ENCODE measurements around the gene EIF2D.

The EIF2D gene

DNA sequence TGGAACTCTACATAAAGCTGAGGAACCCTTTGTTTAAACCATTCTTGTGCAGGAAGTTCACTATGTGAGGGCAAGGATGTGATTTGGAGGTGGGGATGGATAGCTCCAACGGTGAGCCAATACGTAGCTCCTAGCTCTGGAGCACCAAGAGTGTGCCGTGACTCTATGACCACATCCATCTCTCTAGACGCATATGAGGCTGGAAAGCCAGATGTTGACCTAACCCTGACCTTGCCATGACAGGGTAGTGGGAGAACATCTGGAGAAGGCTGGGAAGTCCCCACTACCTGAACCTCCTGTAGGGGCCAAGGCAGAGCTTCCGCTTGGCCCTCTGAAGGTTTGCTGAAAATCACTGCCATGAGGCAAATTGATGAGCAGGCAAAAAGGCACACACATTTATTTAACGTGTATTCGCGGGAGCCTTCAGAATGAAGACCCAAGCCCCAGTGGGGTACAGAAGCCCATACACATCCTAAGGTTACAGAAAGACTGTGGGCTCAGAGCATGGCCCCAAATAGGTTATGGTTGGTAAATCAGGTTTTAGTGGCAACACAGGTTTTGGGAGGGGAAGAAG is 43.4 kb downstream of the EIF2D start:
- no peak for DNase-seq

DNA sequence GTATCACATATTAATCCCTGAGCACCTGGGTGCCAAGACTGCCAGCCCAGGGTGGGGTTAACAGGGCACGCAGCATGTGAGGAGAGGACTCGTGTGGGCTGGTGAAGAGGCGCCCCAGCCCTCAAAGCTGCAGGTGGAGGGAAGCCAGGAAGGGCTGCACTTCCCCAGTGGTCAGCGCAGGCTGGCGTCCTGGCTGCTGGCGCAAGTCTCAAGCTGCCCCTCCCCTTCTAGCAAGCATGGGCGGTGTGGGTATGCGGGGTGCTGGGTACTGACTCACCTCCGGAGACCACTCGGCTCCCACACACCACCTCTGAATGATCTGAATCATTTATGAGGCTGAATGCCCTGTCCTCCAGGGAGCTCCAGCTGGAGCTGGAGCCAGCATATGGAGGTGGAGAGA is 44.0 kb downstream of the EIF2D start:
- DNase-seq, result no peak

DNA sequence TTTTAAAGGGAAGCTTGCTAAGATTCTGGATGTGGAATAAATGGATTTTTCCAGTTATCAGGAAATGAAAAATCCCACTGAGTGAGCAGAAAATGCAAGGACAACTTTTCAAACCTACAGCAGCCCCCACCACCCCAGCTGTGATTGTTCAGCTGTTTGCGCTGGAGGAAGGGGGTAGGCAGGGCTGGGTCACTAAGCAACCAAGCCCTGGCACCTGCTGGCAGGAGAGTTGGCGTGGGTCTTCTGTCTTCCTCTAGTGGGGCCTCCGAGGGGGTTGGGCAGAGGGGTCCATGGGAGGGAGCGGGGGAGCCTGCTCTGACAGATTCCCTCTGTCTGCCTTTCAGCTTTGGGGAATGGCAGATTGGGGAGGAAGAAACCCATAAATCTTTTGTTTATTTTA is 45.3 kb downstream of the EIF2D start:
- DNase-seq, result no peak

DNA sequence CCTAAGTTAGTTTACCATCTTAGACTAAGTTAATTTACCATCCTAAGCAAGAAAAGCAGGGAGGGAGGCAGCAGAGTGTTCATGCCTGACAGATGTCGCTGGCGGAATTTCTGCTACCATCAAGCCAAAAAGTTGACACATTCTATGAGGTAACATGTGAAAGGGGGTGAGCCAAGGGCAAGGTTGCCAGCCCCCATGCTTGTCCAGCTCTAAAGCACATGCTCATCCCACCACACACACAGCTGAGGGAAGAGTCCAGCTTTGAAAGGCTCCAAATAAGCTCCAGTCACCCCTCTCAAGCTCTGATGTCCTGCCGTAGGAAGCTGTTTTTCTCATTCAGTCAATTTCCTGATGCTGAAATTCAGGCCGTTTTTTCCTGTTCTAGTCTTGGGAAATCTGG is 46.3 kb downstream of the EIF2D start:
- no peak for DNase-seq

DNA sequence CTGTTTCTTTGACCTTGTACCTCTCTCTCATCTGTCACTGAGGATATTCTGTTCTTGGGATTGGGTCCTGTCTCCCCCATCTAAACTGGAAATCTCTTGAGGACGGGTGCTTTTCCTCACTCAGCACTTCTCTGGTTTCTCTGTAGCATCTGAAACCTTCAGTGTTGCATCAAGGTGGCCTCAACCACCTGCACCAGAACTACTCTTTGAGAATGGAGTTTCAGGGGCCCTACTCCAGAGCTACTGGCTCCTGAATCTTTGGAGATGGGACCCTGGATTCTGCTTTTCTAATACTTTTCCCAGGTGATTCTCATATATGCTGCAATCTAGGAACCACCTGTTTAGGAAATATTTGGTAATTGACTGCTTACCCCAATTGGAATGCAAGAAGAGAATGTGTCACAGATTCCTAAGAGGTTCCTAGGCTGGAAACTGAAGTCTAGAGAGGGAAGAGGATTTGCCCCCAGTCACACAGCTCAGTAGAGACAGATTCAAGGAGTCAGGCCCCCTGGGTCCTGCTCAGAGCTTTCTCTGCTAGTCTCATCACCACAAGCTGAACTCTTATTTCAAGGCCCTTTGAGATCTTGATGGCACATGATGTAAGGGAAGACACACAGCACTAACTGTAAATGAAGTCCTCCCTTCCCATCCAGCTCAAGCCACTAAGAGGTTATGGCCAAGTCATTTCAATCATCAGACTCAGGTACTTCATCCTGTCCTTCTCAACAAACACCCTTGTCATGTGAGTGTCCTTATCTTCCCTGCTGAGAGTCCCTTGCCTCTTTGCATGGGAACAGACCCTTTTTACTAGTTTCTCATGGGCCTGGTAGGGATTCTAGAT is 48.7 kb downstream of the EIF2D start:
- no peak for DNase-seq

DNA sequence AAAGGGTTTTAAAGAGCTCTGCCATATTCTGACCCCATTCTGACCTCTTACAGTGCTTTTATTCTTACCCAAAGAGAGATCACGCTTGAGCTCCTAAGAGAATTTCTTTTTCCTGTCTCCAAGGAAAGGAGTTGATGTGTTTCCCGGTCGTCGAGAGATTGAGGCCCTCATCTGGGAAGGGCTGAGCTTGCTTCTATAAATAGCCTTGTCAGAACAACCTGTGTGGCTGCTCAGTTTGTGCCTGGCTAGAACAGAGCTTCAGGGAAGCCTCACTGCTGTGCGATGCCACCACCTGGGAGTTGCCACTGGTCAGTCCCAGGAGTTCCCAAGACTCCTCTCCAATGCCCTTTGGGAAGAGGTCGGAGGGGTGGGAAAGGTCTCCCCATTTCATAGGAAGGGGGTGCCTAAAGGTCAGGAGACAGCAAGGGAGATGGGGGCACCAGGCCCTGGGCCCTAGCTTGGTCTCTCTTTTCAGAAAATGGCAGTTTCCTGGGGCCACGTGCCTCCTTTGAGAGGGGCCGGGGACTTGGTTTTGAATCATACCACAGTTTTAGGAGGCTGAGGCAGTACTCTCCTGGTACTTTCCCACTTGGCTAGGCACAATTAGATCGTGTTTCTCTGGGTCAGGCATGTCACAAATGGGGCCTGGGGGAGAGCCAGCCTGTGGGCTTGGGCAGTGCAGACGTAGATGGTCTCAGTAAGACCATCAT is 52.1 kb downstream of the EIF2D start:
- DNase-seq, result no peak

DNA sequence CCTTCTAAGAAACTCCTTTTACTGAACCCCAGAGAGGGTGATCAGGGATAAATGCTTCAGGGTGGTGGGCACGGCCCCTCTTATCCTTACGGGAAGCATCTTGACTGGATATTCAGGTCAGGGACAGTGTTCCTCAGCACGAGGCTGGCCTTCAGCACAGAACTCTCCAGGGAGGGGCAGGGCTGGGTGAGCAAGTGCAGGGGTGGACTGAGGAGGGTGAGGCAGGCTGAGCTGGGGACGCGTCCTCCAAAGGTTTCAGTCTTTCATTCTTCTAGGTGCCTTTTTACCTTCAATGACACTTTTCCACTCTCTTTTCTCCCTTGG is 52.6 kb downstream of the EIF2D start:
- DNase-seq, result no peak

DNA sequence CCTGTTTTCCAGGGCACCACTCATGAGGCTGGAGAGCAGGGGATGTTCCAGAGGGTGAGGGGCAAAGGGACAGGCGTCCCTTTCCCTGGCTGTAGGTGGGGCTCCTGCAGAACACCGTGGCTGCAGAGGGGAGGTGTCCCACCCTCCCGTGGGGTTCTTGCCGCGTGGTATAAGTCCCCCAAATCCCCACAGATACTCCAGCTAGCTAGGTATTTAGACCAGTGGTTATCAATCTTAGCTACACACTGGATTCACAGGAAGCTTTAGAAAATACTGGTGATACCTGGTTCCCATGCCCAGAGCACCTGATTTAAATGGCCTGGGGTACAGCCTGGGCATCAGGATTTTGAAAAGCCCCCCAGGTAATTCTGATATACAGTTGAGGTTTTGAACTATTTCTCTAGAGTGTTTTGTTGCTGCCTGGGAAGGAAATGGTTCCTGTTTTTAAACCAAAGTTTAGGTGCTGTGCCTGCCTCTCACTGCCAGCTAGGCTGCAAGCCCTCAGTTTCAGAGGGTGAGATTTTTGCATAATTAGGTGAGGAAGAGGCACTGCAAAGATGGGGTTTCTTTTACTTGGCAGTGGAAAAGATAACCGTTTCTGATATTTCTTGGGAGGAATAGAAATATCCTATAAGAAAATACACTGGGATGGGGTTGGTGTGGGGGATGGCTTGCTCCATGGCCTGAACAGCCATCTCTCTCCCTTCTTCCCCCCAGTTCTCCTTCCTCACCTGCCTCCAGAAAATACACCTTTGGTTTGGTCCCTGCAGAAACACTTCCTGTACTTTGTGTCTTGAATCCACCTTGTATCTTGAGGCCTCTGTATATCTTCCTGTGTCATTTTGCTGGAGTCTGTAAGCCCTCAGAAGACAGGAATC is 53.2 kb downstream of the EIF2D start:
- DNase-seq, result no peak

DNA sequence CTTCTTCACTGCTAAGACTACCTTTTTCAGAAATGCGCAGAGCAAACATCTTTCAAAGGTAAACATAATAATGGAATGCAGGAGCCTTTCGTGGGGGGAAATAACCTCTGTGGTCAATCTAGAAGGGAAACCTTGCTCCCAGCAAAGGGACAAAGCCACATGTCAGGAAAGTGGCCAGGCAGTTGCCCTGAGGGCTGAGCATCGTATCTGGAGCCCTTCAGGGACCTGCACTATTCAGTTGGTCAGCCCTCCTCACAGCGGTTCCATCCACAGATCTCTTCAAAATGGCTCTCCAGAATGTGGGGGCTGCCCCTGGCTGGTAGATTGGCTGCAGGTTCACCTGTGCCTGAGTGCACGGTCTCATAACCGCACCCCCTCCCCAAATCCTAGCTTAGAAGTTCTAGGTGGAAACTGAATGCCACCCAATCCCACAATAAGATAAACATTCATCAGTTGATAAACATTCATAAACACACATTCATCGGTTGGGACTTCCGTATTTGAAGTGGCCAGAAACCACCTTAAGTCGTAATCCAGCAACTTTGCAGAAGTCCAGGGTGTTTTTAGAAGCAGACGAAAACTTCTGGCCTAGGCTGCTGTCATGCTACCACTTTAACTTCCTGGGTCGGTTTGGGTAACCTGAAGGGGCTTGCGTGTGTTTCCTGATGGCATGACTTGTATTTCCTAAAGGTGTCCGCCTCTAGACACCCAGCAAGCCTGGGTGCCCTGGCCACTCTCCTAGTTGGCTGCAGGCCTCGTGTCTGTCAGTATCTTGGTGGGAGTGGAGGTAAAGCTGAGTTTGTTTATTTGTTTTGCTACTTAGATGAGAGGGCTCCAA is 54.4 kb downstream of the EIF2D start:
- DNase-seq, result no peak

DNA sequence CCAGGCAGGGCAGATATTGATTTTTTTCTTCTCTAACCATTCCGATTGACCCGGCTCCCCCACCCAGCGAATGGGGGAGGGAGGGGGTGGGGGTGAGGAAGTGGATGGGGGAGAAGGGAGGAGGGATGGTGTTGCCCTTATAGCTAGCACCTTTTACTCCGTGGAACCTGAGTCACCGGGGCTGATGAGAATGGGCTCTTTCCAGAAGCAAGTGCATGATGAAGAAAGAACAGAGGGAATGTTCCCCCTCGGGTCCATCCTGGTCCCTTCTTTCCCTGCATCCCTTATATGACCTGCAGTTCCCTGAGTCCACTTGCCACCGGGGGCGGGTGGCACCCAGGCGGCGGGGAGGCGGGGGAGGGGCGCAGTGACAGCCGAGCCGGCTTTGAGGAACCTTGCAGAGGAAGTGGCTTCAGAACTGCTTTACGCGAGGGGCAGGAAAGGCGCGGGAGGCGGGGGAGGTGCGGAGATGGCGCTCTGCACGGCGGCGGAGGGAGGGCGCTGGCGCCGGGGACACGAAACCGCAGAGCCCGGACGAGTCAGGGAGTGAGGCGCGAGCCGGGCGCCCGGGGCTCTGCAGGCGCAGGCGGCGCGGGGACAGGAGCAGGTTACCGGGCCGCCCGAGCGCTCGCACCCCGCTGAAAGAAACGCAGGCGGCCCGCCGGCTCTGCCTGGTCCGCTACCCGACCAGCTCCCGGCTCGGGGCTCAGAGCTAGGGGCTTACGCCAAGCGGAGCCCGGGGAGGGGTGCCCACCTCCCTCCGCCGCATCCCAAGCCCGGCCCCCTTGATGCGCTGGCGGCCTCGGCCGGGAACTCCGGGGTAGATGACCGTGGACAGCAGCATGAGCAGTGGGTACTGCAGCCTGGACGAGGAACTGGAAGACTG is 55.3 kb downstream of the EIF2D start:
- peak; percentile 34 for DNase-seq

DNA sequence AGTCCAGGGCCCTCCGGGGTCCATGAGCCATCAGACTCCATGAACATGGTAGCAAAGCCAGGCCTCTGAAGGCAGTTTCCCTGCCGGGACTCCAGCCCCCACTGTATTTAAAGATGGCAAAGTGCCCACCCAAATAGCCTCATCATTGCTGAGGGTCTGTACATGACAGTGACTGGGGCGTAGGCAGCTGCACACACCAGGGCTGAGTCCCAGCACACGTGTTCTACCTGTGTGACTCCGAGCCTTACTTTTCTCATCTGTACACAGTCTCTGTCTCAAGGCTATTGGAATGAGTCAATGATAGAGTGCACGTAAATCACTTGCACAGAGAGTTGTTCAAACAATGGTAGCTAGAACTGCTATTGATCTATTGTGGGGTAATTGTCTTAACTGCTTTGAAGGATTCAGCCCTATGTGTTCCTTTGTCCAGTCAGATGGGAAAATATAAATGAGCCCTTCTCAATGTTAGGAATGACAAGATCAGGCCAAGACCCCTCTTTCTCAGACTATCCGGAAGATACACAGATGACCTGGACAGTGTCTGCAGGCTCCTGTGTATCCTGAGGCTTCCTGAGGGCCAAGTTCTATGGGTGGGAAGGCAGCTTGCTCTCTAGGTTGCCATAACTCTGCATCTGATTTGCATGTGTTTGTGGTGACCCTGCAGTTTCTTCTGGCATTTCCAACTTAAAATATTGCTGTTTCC is 56.1 kb downstream of the EIF2D start:
- DNase-seq, result no peak

DNA sequence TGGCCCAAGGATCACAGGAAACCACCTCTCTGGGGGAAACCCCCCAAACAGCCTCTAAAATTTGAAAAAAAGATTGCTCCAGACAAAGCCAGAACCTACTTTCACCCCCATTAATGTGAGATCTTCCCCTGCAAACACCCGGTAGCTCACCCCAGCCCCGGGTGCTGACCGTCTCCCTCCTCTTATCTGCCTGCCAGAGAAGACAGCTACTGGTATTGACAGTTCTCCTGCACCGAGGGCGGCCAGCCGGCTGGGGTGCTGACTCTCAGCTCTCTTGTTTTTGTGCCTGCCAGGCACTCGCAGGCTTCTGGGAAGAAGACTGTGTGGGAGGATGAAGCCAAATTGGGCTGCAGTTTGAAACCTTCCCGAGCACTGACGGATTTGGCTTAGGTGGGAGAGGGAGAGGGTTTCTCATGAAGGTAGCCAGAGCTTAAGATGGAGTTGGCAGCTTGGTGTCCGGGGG is 56.8 kb downstream of the EIF2D start:
- no peak for DNase-seq

DNA sequence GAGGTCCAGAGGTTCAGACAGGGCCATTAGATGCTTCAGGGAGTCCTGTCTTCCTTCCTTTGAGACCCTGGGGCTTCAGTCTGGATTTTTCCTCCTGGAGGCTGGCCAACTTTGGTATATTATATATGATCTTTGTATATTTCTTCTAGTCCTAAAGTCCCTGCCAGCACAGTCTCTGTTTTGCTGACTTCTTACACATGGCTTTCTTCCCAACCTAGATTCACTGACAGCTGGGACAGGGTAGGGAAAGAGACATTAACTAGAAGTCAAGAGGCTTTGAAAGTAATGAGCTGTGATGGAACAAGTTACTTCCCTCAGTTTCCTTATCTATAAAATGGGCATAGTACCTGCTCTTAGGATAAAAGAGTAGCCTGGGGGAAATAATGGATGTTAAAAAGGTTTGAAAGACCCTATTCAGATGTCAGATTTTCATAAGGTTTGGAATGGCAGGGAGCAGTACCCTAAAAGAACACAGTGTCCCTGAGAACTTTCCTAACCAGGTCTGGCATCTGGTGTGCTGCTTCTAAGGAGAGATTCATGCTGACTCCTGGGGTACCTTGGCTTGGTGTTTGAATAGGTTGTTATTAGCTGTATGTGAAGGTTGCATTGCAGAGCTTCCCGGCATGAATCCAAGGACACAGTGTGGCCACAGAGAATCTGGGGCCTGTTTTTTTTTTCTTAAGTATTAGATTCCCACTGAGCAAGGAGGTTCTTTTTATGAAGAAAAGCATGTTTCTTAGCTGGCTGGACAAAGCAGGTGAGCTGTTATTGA is 57.4 kb downstream of the EIF2D start:
- no peak for DNase-seq

DNA sequence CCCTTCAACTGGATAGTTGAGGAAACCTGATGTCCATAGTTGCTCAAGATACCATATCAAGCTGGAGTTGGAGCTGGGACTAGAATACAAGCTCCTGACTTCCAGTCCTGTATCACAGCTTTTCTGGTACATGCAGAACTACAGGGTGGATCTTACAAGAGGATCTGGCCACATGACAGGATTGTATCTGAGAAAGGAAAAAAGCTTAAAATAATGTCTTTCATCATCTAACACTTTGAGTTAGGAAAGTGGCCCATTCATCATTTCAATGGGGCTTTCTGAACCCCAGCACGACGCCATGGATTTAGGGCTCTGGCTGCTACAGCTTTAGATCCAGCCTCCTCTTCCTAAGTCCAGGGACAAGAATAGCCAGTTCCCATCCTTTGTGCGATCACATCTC is 58.1 kb downstream of the EIF2D start:
- DNase-seq, result no peak

DNA sequence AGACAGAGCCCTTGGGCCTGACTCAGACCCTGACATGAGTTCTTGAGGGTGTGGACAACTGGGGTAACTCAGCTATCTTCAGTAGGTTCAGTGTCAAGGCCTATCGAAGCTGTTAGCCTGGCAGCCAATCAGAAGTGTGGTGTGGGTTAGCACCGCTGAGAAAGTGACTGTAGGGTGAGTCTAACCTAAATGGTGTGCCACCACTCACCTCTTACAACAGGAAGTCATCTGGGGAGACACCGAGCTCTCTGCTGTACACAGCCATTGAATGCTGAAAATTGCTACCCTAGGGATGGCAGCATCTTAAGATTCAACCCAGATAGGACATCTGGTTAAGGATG is 60.3 kb downstream of the EIF2D start:
- no peak for DNase-seq

DNA sequence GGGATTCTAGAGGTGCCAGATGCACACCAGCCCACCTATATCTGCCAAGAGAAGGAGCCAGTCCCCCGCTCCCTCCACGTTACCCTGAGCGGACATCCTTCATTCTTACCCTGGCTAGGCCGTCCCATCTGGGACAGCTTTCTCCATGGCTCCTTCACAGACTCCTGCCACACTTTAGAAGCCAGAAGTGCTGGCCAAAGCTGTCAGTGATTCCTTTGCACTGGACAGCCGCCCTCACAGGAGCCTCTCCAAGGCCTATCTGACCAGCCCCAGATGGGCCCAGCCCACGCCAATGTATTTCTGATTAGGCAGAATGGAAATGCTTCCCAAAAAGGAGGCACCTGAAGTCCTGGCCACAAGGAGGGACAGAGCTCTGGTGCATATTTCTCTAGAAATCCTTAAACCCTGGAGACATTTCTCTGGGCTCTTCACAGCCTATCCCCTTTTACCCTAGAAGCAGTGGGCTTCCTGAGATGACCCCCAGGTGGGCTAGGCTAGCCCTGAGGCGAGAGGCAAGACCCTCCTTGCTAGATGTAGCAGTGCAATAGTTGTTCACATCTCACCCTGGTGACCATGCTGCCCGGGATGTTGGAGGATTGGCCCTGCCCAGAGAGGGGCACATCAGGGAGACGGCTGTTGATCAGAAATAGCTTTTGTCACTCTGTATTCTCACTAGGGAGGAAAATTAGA is 60.8 kb downstream of the EIF2D start:
- no peak for DNase-seq

DNA sequence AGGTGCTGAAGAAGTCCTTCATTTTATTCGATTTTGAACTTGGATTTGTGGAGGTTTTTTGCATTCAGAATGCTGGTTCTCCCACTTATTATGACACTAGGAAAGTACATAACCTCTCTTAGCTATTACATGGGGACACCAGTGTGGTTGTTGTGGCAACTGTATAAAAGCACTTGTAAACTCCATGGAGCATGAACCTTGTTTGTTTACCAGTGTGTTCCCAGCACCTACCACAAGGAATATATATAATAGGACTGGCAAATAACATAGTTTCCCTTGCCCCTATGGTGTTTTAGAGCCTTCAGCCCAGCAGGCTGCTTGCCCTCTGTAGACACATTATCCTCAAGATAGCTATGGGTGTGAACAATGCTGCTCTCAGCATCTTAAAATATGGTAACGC is 61.8 kb downstream of the EIF2D start:
- DNase-seq, result no peak

DNA sequence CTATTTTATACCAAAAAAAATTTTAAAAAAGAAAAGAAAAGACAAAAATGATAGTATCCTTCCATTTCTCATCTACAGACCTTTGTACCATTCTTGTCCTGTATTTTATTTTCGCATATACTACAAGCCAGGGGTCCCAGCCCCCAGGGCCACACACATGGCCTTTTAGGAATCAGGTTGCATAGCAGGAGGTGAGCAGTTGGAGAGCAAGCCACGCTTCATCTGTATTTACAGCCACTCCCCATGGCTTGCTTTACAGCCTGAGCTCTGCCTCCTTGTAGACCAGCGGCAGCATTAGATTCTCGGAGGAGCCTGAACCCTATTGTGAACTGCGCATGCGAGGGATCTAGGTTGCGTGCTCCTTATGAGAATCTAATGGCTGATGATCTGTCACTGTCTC is 65.2 kb downstream of the EIF2D start:
- DNase-seq, result no peak

DNA sequence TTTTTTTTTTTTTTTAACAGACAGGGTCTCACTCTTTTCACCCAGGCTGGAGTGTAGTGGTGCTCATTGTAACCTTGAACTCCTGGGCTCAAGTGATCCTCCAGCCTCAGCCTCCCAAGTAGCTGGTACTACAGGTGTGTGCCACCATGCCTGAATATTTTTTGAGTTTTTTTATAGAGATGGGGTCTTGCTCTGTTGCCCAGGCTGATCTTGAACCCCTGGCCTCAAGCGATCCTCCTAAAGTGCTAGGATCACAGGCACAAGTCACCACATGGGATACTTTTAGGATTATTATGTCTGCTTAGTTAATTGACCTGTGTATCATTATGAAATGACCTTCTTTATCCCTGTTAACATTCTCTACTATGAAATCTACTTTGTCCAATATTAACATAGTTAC is 66.9 kb downstream of the EIF2D start:
- no peak for DNase-seq

Measured in fibroblast of upper back skin (primary cell).